ENCODE measurements around the gene PANK1. TPM values are rescaled to one million over a fixed set of nuclear protein-coding genes. Genes with fewer than 3 reads are reported as not detected.
"Not testable (repeated sequence)": the region's sequence is repeated elsewhere in the genome, so short reads cannot be mapped to it uniquely, and the experiment has no call there.

The PANK1 gene
- total RNA-seq, 2 experiments from 2014 or later: 6.4 to 7.0 TPM

- ChIA-PET POLR2A (no interaction called here), CTCF (no interaction called here)
- no peak overlapping the region for H3K27ac Mint-ChIP-seq
- no peaks in the 10 kb centered on the region for H3K36me3 Mint-ChIP-seq (ENCODE audit: low read depth)
- H3K4me1 Mint-ChIP-seq (ENCODE audit: low read depth): no peaks in the 10 kb centered on the region
- ATAC-seq (no peak), DNase-seq (no peak)
- no peak overlapping the region for H3K4me3 Mint-ChIP-seq
- H3K9me3 Mint-ChIP-seq (ENCODE audit: insufficient read depth): no peaks in the 10 kb centered on the region
- H3K27me3 Mint-ChIP-seq (ENCODE audit: low read depth): peaks cover 10% of the 10 kb centered on the region
These were observed 88.4 kb downstream of the PANK1 start for GRCh38 chr10:89556600-89556999.

- H3K4me3 Mint-ChIP-seq: no peak overlapping the region
- POLR2A ChIA-PET: no interaction called here
- CTCF ChIA-PET: interaction anchor here (2.0 kb wide), 1 partner anchor 338 kb away, joined by 7 read pairs; no protein-coding TSS in a partner anchor
- DNase-seq (no peak), ATAC-seq (no peak)
- H3K4me1 Mint-ChIP-seq (ENCODE audit: low read depth): no peaks in the 10 kb centered on the region
- peaks cover 5% of the 10 kb centered on the region for H3K27me3 Mint-ChIP-seq (ENCODE audit: low read depth)
- no peaks in the 10 kb centered on the region for H3K9me3 Mint-ChIP-seq (ENCODE audit: insufficient read depth)
- no peaks in the 10 kb centered on the region for H3K36me3 Mint-ChIP-seq (ENCODE audit: low read depth)
- no peak overlapping the region for H3K27ac Mint-ChIP-seq
These were observed 89.2 kb downstream of the PANK1 start for GRCh38 chr10:89555688-89556445.

GRCh38 chr10:89554433-89554832 lies 90.6 kb downstream of the PANK1 start:
- Mint-ChIP-seq H3K27ac (no peak overlapping the region), H3K4me3 (no peak overlapping the region), H3K36me3 (ENCODE audit: low read depth) (no peaks in the 10 kb centered on the region), H3K4me1 (ENCODE audit: low read depth) (no peaks in the 10 kb centered on the region), H3K9me3 (ENCODE audit: insufficient read depth) (no peaks in the 10 kb centered on the region), H3K27me3 (ENCODE audit: low read depth) (peaks cover 8% of the 10 kb centered on the region)
- ATAC-seq (no peak), DNase-seq (no peak)
- ChIA-PET CTCF (interaction anchor here (1.8 to 2.0 kb wide), 2 partner anchors 9 to 337 kb away, joined by 6 to 7 read pairs; no protein-coding TSS in a partner anchor), POLR2A (no interaction called here)

- ATAC-seq (no peak), DNase-seq (no peak)
- CTCF ChIA-PET: interaction anchor here (1.8 kb wide), 1 partner anchor 10 kb away, joined by 6 read pairs; no protein-coding TSS in a partner anchor
- POLR2A ChIA-PET: no interaction called here
- Mint-ChIP-seq H3K27me3 (ENCODE audit: low read depth) (peaks cover 12% of the 10 kb centered on the region), H3K36me3 (ENCODE audit: low read depth) (no peaks in the 10 kb centered on the region), H3K27ac (no peak overlapping the region), H3K4me1 (ENCODE audit: low read depth) (no peaks in the 10 kb centered on the region), H3K9me3 (ENCODE audit: insufficient read depth) (no peaks in the 10 kb centered on the region), H3K4me3 (no peak overlapping the region)
These were observed 91.8 kb downstream of the PANK1 start for GRCh38 chr10:89553064-89553734.

- Mint-ChIP-seq H3K9me3 (ENCODE audit: insufficient read depth) (no peaks in the 10 kb centered on the region), H3K36me3 (ENCODE audit: low read depth) (no peaks in the 10 kb centered on the region), H3K4me1 (ENCODE audit: low read depth) (no peaks in the 10 kb centered on the region), H3K27ac (no peak overlapping the region), H3K4me3 (no peak overlapping the region), H3K27me3 (ENCODE audit: low read depth) (peaks cover 13% of the 10 kb centered on the region)
- no peak for DNase-seq
- POLR2A ChIA-PET: no interaction called here
- CTCF ChIA-PET: no interaction called here
- ATAC-seq: no peak
These were observed 92.8 kb downstream of the PANK1 start for GRCh38 chr10:89552213-89552612.

GRCh38 chr10:89550509-89550908 lies 94.5 kb downstream of the PANK1 start:
- no peak for DNase-seq
- Mint-ChIP-seq H3K4me3 (no peak overlapping the region), H3K27me3 (ENCODE audit: low read depth) (peaks cover 15% of the 10 kb centered on the region), H3K4me1 (ENCODE audit: low read depth) (no peaks in the 10 kb centered on the region), H3K9me3 (ENCODE audit: insufficient read depth) (no peaks in the 10 kb centered on the region), H3K27ac (no peak overlapping the region), H3K36me3 (ENCODE audit: low read depth) (no peaks in the 10 kb centered on the region)
- POLR2A ChIA-PET: no interaction called here
- CTCF ChIA-PET: interaction anchor here (0.6 kb wide), 1 partner anchor 53 kb away, joined by 3 read pairs; no protein-coding TSS in a partner anchor
- no peak for ATAC-seq

GRCh38 chr10:89549510-89549909 lies 95.5 kb downstream of the PANK1 start:
- Mint-ChIP-seq H3K9me3 (ENCODE audit: insufficient read depth) (no peaks in the 10 kb centered on the region), H3K27me3 (ENCODE audit: low read depth) (peaks cover 16% of the 10 kb centered on the region), H3K4me3 (no peak overlapping the region), H3K36me3 (ENCODE audit: low read depth) (no peaks in the 10 kb centered on the region), H3K27ac (no peak overlapping the region), H3K4me1 (ENCODE audit: low read depth) (no peaks in the 10 kb centered on the region)
- CTCF ChIA-PET: no interaction called here
- no peak for ATAC-seq
- DNase-seq: no peak
- POLR2A ChIA-PET: no interaction called here

GRCh38 chr10:89548673-89549072 lies 96.4 kb downstream of the PANK1 start:
- ATAC-seq (no peak), DNase-seq (no peak)
- POLR2A ChIA-PET: no interaction called here
- no peak overlapping the region for H3K27ac Mint-ChIP-seq
- CTCF ChIA-PET: no interaction called here
- H3K9me3 Mint-ChIP-seq (ENCODE audit: insufficient read depth): no peaks in the 10 kb centered on the region
- no peaks in the 10 kb centered on the region for H3K36me3 Mint-ChIP-seq (ENCODE audit: low read depth)
- no peak overlapping the region for H3K4me3 Mint-ChIP-seq
- no peaks in the 10 kb centered on the region for H3K4me1 Mint-ChIP-seq (ENCODE audit: low read depth)
- H3K27me3 Mint-ChIP-seq (ENCODE audit: low read depth): peaks cover 16% of the 10 kb centered on the region

GRCh38 chr10:89547853-89548513 lies 97.1 kb downstream of the PANK1 start:
- ATAC-seq (no peak), DNase-seq (no peak)
- Mint-ChIP-seq H3K27me3 (ENCODE audit: low read depth) (peaks cover 12% of the 10 kb centered on the region), H3K4me1 (ENCODE audit: low read depth) (no peaks in the 10 kb centered on the region), H3K9me3 (ENCODE audit: insufficient read depth) (no peaks in the 10 kb centered on the region), H3K36me3 (ENCODE audit: low read depth) (no peaks in the 10 kb centered on the region), H3K4me3 (no peak overlapping the region), H3K27ac (no peak overlapping the region)
- ChIA-PET POLR2A (no interaction called here), CTCF (no interaction called here)

- ATAC-seq; H3K9me3 Mint-ChIP-seq (ENCODE audit: insufficient read depth); H3K4me1 Mint-ChIP-seq (ENCODE audit: low read depth); H3K4me3 Mint-ChIP-seq; POLR2A ChIA-PET; H3K36me3 Mint-ChIP-seq (ENCODE audit: low read depth); DNase-seq; H3K27ac Mint-ChIP-seq; CTCF ChIA-PET: not testable (repeated sequence)
- H3K27me3 Mint-ChIP-seq (ENCODE audit: low read depth): peaks cover 16% of the 10 kb centered on the region
These were observed 98.4 kb downstream of the PANK1 start for GRCh38 chr10:89546651-89547050.

- H3K27ac Mint-ChIP-seq: no peak overlapping the region
- ChIA-PET POLR2A (no interaction called here), CTCF (interaction anchor here (1.0 kb wide), 1 partner anchor 157 kb away, joined by 3 read pairs; no protein-coding TSS in a partner anchor)
- H3K9me3 Mint-ChIP-seq (ENCODE audit: insufficient read depth): no peaks in the 10 kb centered on the region
- no peaks in the 10 kb centered on the region for H3K36me3 Mint-ChIP-seq (ENCODE audit: low read depth)
- no peak for DNase-seq
- no peak overlapping the region for H3K4me3 Mint-ChIP-seq
- peaks cover 27% of the 10 kb centered on the region for H3K27me3 Mint-ChIP-seq (ENCODE audit: low read depth)
- no peak for ATAC-seq
- H3K4me1 Mint-ChIP-seq (ENCODE audit: low read depth): no peaks in the 10 kb centered on the region
These were observed 101.2 kb downstream of the PANK1 start for GRCh38 chr10:89543841-89544240.

GRCh38 chr10:89540420-89540949 lies 104.6 kb downstream of the PANK1 start:
- Mint-ChIP-seq H3K9me3 (ENCODE audit: insufficient read depth) (no peaks in the 10 kb centered on the region), H3K27me3 (ENCODE audit: low read depth) (peaks cover 39% of the 10 kb centered on the region)
- CTCF ChIA-PET: interaction anchor here (0.6 kb wide), 1 partner anchor 24 kb away, joined by 4 read pairs; no protein-coding TSS in a partner anchor

More at GRCh38 chr10:89540420-89540949, 104.6 kb downstream of the PANK1 start:
- H3K4me1 Mint-ChIP-seq (ENCODE audit: low read depth): peaks cover 3% of the 10 kb centered on the region
- ATAC-seq (no peak), DNase-seq (no peak)
- POLR2A ChIA-PET: no interaction called here
- H3K36me3 Mint-ChIP-seq (ENCODE audit: low read depth): no peaks in the 10 kb centered on the region
- no peak overlapping the region for H3K27ac Mint-ChIP-seq
- H3K4me3 Mint-ChIP-seq: no peak overlapping the region
